ENCODE results near the gene TAF1A.
"Not testable (repeated sequence)": the region's sequence is repeated elsewhere in the genome, so short reads cannot be mapped to it uniquely, and the experiment has no call there.

The TAF1A gene

GRCh38 chr1:222589462-222590302, at the start of gene TAF1A:
TSS of gene TAF1A (minus strand) at chr1:222589933.
- DNase-seq, result peak; percentile 80

- peak; percentile 84 for DNase-seq
These were observed 44.7 kb upstream of the TAF1A start for GRCh38 chr1:222634180-222635013.

GRCh38 chr1:222632749-222633148, 43.0 kb upstream of the TAF1A start:
- no peak for DNase-seq

GRCh38 chr1:222631611-222632208, 42.0 kb upstream of the TAF1A start:
- DNase-seq, result no peak

- DNase-seq, result no peak
These were observed 40.3 kb upstream of the TAF1A start for GRCh38 chr1:222629921-222630535.

- DNase-seq, result no peak
These were observed 37.5 kb upstream of the TAF1A start for GRCh38 chr1:222627232-222627631.

GRCh38 chr1:222624214-222624613, 34.5 kb upstream of the TAF1A start:
- DNase-seq, result no peak

GRCh38 chr1:222623458-222623857, 33.7 kb upstream of the TAF1A start:
- DNase-seq, result no peak

- DNase-seq, result no peak
These were observed 33.0 kb upstream of the TAF1A start for GRCh38 chr1:222622765-222623164.

- DNase-seq, result no peak
These were observed 30.8 kb upstream of the TAF1A start for GRCh38 chr1:222620566-222620965.

- no peak for DNase-seq
These were observed 29.3 kb upstream of the TAF1A start for GRCh38 chr1:222618880-222619596.

- DNase-seq, result peak; percentile 63
These were observed 28.5 kb upstream of the TAF1A start, which contains the start of gene MIA3 for GRCh38 chr1:222618001-222618879. TSS of gene MIA3 (plus strand) at chr1:222618097. CDS start at chr1:222618111, 14 bp downstream.

- peak; percentile 96 for DNase-seq
These were observed 27.7 kb upstream of the TAF1A start for GRCh38 chr1:222617367-222617951.

- DNase-seq, result no peak
These were observed 26.8 kb upstream of the TAF1A start for GRCh38 chr1:222616525-222616924.

- DNase-seq, result no peak
These were observed 23.9 kb upstream of the TAF1A start for GRCh38 chr1:222613627-222614026.

- no peak for DNase-seq
These were observed 21.0 kb upstream of the TAF1A start for GRCh38 chr1:222610728-222611127.

- not testable (repeated sequence) for DNase-seq
These were observed 19.4 kb upstream of the TAF1A start for GRCh38 chr1:222609111-222609510.

- no peak for DNase-seq
These were observed 17.0 kb upstream of the TAF1A start for GRCh38 chr1:222606757-222607156.

GRCh38 chr1:222601257-222601656, 11.5 kb upstream of the TAF1A start:
- DNase-seq, result no peak

GRCh38 chr1:222600281-222600680, 10.5 kb upstream of the TAF1A start:
- peak; percentile 78 for DNase-seq

- DNase-seq, result no peak
These were observed 7.0 kb upstream of the TAF1A start for GRCh38 chr1:222596696-222597095.

Measured in DMS153 (cell line).